KMS-11 (cell line): ENCODE results near the gene LRRC4B.

Source experiments
- H2AFZ ChIP-seq: fragments of 200-600 bp; sonication (generic); 2 replicates; pipeline ENCODE4 v1.6.1; 2016; ENCODE audit warnings: antibody characterized with exemption, mixed run types, low read depth
- H3K27ac ChIP-seq: fragments of 200-600 bp; sonication (generic); 2 replicates; pipeline ENCODE4 v1.6.1; 2016; ENCODE audit warnings: mild to moderate bottlenecking, mixed run types
- H3K27me3 ChIP-seq: fragments of 200-600 bp; sonication (generic); 2 replicates; pipeline ENCODE4 v1.6.1; 2017; ENCODE audit warnings: mild to moderate bottlenecking, low read depth, mixed run types, moderate library complexity; ENCODE audit not compliant: insufficient read depth
- H3K36me3 ChIP-seq: fragments of 200-600 bp; sonication (generic); 2 replicates; pipeline ENCODE4 v1.6.1; 2017; ENCODE audit warnings: mild to moderate bottlenecking, mixed run types; ENCODE audit not compliant: insufficient read depth
- H3K4me1 ChIP-seq: fragments of 200-600 bp; sonication (generic); 2 replicates; pipeline ENCODE4 v1.6.1; 2016; ENCODE audit warnings: mild to moderate bottlenecking, low read depth, mixed run types; ENCODE audit not compliant: poor library complexity, severe bottlenecking
- H3K4me2 ChIP-seq: fragments of 200-600 bp; sonication (generic); 2 replicates; pipeline ENCODE4 v1.7.0; 2016; ENCODE audit warnings: mild to moderate bottlenecking, mixed run types
- H3K4me3 ChIP-seq: fragments of 200-600 bp; sonication (generic); IDR thresholded peaks from 2 replicates; pipeline ENCODE4 v1.6.1; 2017; ENCODE audit warnings: low read depth, low read length, mixed read lengths; ENCODE audit not compliant: insufficient read depth
- H3K79me2 ChIP-seq: fragments of 200-600 bp; sonication (generic); 2 replicates; pipeline ENCODE4 v1.6.1; 2016; ENCODE audit warnings: low read depth, mixed run types; ENCODE audit not compliant: insufficient read depth
- H3K9ac ChIP-seq: fragments of 200-600 bp; sonication (generic); 2 replicates; pipeline ENCODE4 v1.6.1; 2016; ENCODE audit warnings: mild to moderate bottlenecking, mixed run types
- H4K20me1 ChIP-seq: fragments of 200-600 bp; sonication (generic); 2 replicates; pipeline ENCODE4 v1.6.1; 2016; ENCODE audit warnings: mild to moderate bottlenecking, mixed run types; ENCODE audit not compliant: insufficient read depth
- TF ChIP-seq, protein P1 (sequence below): fragments of 200-600 bp; sonication (generic); conservative IDR thresholded peaks from 2 replicates; pipeline ENCODE4 v1.6.1; 2017; ENCODE audit warnings: low read depth, mild to moderate bottlenecking, antibody characterized with exemption, low read length, moderate library complexity, mixed read lengths

Gene LRRC4B

DNA sequence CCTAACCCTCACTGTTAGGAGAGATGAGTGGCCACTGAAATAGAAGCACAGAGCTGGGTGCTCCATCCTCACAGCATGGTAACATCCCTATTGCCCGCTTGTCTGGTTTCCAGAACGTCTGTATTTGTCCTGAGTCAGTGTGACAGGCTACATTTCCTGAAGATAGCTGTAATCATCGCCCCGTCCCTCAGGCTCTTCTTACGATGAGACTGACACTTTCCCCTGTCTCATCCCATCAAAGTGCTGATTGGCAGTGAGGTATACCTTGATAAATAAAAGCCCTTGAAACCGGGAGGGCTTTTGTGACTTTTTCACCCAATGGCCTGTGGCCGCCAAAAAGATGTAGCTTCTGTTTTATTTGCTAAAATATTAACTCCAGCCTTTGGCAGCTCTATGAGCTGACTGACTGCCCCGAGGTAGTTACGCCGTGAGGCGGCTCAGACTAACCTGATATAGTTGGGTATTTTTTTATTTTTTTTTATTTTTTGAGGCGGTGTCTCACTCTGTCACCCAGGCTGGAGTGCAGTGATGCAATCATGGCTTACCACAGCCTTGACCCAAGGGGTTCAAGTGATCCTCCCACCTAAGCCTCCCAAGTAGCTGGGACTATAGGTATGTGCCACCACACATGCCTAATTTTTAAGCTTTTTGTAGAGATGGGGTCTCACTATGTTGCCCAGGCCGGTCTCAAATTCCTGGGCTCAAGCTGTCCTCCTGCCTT lies 5.7 kb upstream of the LRRC4B start:
- Histone ChIP-seq H3K4me1 (no peaks in the 10 kb centered on the region), H3K36me3 (no peaks in the 10 kb centered on the region), H3K4me3 (no peak overlapping the region), H3K27ac (no peak overlapping the region), H3K4me2 (no peak overlapping the region), H3K79me2 (no peaks in the 10 kb centered on the region), H3K27me3 (peaks cover 40% of the 10 kb centered on the region; the same call in 1 of the 2 replicates), H4K20me1 (no peaks in the 10 kb centered on the region), H3K9ac (no peak overlapping the region), H2AFZ (no peak overlapping the region)
- TF ChIP-seq, protein P1, sequence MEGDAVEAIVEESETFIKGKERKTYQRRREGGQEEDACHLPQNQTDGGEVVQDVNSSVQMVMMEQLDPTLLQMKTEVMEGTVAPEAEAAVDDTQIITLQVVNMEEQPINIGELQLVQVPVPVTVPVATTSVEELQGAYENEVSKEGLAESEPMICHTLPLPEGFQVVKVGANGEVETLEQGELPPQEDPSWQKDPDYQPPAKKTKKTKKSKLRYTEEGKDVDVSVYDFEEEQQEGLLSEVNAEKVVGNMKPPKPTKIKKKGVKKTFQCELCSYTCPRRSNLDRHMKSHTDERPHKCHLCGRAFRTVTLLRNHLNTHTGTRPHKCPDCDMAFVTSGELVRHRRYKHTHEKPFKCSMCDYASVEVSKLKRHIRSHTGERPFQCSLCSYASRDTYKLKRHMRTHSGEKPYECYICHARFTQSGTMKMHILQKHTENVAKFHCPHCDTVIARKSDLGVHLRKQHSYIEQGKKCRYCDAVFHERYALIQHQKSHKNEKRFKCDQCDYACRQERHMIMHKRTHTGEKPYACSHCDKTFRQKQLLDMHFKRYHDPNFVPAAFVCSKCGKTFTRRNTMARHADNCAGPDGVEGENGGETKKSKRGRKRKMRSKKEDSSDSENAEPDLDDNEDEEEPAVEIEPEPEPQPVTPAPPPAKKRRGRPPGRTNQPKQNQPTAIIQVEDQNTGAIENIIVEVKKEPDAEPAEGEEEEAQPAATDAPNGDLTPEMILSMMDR = no peak

DNA sequence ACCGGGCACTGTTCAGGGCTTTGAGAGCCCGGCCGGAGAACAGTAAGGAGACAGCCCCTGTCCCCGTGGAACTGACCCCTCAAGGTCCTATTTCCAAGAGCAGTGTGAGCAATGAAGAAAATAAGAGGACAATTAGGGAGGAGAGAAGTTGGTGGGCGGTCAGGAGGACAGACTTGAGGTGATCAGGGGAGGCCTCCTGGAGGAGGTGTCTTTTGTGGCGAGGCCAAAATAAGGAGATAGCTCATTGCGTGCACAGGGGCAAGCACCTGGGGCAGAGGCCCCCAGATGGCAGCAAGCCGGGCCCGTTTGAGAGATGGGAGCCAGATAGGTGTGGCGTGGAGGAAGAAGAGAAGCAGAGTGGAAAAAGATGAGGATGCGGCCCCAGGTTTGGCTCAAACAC lies 2.8 kb upstream of the LRRC4B start:
- no peak overlapping the region for H3K4me3 ChIP-seq
- peaks cover 27% of the 10 kb centered on the region; the same call in 1 of the 2 replicates for H3K27me3 ChIP-seq
- H3K4me1 ChIP-seq = no peaks in the 10 kb centered on the region
- no peak overlapping the region for H3K27ac ChIP-seq
- H3K36me3 ChIP-seq = no peaks in the 10 kb centered on the region
- no peak overlapping the region for H3K9ac ChIP-seq
- H4K20me1 ChIP-seq = no peaks in the 10 kb centered on the region
- TF ChIP-seq, protein P1 = no peak
- H2AFZ ChIP-seq = no peak overlapping the region
- H3K79me2 ChIP-seq = no peaks in the 10 kb centered on the region
- no peak overlapping the region for H3K4me2 ChIP-seq

DNA sequence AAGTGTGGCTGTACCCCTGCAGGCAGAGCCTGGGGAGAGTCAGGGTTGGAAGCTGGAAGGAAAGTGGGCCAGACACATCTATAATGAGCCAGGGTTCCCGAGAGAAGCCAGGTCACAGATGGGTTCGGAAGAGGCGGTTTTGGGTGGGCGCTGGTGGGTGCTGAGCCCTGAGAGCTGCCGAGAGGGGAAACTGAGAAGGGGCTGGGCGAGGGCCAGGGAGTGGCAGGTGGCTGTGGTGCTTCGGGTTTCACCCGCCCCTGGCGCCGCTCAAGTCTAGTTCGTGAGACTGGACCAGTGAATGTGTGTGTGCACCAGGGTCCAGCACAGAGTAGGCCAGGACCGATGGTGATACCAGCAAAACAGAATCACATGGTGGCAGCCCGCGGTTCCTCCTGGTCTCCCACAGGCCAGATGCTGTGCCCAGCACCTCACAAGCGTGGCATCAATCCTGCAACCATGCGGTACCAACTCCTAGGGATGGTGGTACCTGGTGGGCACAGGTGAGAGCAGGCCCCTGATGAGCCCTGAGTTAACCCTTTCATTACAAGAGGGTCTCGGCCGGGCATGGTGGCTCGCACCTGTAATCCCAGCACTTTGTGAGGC lies 1.8 kb upstream of the LRRC4B start:
- no peaks in the 10 kb centered on the region for H3K4me1 ChIP-seq
- TF ChIP-seq, protein P1 = no peak
- no peak overlapping the region for H2AFZ ChIP-seq
- no peak overlapping the region for H3K9ac ChIP-seq
- no peak overlapping the region for H3K4me3 ChIP-seq
- no peak overlapping the region for H3K4me2 ChIP-seq
- H3K27ac ChIP-seq = no peak overlapping the region
- no peaks in the 10 kb centered on the region for H3K36me3 ChIP-seq
- peaks cover 31% of the 10 kb centered on the region; the same call in 1 of the 2 replicates for H3K27me3 ChIP-seq
- no peaks in the 10 kb centered on the region for H4K20me1 ChIP-seq
- H3K79me2 ChIP-seq = no peaks in the 10 kb centered on the region

DNA sequence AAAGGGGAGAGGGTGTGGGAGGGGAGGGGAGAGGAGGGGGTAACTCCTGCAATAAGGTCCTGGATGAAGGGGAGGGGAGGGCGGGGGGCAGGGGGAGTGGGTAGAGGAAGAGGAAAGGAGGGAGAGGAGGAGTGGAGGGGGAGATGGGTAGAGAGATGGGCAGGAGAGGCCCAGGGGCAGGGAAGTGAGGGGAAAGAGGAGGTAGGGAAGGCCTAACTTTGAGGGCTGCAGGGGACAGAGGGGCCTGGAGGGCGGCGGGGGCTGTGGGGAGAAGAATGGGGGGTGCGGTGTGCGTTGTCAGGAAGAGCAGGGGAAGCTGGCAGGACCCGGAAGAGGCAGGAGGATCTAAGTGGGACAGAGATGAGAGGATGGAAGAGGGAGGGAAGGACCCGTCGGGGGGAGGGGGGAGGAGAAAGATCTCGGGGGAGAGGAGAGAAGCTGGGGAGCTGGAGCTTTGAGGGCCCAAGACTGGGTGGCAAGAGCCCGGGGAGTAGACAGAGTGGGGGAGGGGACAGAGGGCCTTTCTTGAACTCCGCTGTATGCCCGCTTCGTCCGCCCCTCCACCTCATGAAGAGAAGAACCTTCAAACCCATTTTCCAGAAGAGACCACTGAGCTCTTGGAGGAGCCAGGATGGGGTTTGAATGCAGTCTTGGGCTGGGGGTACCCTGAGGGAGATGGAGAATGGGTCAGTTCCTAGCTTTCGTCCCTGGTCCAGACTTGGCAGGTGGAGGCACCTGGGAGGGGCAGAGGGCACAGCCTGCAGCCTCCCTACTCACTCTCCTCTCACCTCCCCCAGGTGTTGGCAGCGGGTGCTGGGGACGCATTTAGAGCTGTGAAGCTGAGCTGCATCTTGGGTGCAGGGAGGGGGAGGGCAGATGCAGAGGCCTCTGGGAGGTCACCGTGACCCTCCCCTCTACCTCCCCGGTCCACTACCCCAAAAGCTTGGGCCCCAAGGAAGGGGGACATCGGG lies 778 bp upstream of the LRRC4B start:
- H3K4me2 ChIP-seq = no peak overlapping the region
- H3K27me3 ChIP-seq = peaks cover 36% of the 10 kb centered on the region; the same call in 1 of the 2 replicates
- no peaks in the 10 kb centered on the region for H3K36me3 ChIP-seq
- no peaks in the 10 kb centered on the region for H4K20me1 ChIP-seq
- H3K4me1 ChIP-seq = no peaks in the 10 kb centered on the region
- TF ChIP-seq, protein P1 = no peak
- no peak overlapping the region for H3K27ac ChIP-seq
- no peak overlapping the region for H3K9ac ChIP-seq
- H3K79me2 ChIP-seq = no peaks in the 10 kb centered on the region
- H3K4me3 ChIP-seq = no peak overlapping the region
- no peak overlapping the region for H2AFZ ChIP-seq
